NCI-H2107 treated with DMSO at 0.1 percent for 48 hours (cell line): ENCODE data around the gene RNF215.

Source experiments
- DNase-seq: peaks from one replicate; lab custom pipeline; 2025; ENCODE audit not compliant: unreplicated experiment; lab: John Stamatoyannopoulos, UW

The RNF215 gene

DNA sequence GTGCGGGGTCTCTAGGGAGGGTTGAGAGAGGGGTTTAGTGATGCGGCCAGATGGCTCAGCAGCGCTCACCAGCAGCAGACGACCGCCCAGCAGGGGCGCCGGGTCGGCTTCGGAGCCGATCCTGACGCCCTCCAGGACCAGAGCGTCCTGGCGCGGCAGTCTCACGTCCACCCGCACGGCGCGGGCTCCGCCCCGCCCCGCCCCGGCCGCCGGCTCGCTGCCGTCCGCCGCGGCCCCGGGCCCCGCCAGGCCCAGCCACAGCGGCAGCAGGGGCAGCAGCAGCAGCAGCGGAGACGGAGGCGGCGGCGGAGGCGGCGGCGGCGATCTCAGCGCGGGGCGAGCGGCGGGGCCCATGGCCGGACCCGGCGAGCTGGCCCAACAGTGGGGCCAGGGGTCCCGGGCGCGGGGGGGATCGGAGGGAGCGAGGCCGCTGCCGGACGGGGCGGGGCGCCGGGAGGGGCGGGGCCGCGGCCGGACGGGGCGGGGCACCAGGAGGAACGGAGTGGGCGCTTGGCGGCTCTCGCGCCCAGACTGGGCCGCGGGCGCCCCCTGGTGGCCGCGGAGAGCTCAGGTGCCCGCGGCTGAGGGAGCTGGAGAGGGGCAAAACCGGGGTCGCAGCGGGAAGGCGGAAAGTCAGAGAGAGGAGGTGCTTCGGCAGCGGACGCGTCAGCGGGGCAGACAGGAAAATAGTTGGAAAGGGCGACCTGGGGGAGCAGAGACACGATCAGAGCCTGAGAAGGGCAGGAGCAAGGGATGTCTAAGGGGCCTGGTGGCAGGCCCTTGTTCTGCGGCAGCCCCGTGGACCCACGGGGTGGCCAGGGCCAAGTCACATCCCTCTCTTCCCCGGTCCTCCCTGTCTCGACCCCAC is at the start of gene RNF215:
RNF215 (minus strand) TSS at position 452 of the 868 bp plus-strand sequence; CDS start at position 354, 98 bp downstream.
- DNase-seq = peak; percentile 22

DNA sequence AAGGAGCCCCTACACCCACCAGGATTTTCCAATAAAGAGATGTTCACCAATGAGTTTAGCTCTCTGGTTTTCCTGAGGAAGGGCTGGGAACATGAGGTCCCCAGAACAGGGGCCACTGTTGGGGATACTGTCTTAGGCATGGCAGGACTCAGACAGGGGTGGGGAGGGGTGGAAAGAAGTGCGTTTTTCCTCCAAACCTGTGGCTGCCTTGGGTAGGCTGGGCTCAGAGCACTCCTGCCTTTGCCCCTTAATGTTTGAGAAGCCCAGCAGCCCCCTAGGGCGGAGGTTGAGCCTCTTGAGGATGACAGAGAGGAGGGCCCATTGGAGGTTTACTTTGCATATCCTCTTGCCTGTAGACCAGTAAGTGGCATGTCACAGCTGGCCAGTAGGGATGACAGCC is 49.0 kb upstream of the RNF215 start:
- DNase-seq = no peak

DNA sequence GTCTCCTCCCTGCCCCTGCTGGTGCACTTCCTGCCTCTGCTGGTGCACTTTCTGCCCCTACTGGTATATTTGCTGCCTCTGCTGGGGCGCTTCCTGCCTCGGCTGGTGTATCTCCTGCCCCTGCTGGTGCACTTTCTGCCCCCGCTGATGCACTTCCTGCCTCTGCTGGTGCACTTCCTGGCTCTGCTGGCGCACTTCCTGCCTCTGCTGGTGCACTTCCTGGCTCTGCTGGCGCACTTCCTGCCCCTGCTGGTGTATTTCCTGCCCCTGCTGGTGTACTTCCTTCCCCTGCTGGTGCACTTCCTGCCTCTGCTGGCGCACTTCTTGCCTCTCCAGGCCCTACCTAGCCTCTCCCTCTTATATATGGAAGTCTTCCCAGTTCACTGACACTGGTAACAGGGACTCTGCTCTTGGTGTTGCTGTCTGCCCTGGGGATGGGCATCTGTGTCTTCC is 48.5 kb upstream of the RNF215 start:
- DNase-seq = no peak

DNA sequence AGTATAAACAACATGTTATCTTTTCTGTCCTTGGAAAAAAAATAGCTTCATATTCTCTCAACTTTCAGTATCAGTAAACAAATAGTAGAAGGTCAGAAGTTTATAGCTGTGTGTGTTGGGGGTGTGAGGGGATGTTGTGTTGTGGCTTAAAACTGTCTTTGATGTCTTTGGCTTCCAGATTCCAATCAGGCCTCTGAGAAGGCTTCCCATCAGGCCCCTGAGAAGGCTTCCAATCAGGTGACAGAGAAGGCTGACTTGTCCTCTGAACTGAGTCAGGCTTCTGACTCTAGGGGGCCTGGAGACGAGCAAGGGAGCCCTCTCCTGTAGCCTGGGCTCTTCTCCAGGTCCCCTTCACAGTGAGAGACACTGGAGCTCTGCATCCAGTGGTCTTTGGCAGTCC is 47.6 kb upstream of the RNF215 start:
- no peak for DNase-seq

DNA sequence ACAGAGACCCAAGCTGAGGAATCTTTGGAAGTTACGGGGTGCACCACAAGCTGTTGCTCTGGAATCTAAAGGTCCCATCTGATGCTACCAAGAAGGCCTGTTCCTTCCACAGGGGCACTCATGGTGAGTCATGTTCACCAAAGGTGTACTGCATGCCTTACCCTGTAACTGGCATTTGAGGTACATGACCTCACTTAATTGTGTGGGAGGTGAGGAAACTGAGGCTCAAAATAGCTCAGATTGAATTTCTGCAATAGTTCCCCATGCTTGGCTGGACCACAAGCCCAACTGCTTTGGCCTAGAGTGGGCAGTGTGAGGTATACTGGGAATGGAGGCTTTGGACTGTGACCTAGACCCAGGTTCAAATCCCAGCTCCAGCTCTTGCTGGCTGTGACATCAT is 46.6 kb upstream of the RNF215 start:
- DNase-seq = no peak

DNA sequence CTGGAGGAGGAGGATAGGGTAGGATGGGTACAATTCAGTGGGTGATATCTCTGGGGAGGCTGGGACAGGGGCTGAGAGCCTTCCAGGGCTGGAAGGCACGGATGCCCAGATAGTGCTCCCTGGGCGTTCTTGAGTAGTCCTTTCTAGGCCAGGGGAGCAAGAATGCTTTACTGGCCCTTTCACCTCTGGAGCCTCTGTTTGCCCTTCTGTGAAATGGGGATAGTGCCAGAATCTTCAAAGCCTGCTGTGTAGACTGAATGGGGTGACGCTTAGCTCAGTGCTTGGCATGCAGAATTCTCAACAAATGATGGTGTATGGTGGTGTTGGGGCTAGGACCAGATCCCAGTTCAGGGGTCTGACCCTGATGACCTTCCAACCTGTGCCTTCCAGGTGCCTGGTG is 46.0 kb upstream of the RNF215 start:
- no peak for DNase-seq

DNA sequence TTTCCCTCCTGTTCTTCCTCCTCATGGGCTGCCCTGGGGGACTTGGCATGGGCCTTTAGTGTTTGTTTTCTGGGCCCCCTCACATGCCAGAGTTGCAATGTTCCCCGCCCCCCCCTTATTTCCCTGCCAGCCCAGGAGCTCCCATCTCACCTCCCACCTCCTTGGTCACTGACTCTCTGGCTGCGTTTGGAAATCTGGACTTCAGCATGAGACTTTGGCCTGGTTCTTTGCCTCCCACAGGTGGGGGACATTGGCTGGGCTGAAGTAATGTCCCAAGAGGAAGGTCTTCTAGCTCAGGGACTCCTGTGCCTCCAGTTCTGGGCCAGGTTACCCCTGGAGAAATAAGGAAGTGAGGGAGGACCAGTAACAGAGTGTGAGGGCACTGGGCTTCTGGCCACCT is 45.3 kb upstream of the RNF215 start:
- no peak for DNase-seq

DNA sequence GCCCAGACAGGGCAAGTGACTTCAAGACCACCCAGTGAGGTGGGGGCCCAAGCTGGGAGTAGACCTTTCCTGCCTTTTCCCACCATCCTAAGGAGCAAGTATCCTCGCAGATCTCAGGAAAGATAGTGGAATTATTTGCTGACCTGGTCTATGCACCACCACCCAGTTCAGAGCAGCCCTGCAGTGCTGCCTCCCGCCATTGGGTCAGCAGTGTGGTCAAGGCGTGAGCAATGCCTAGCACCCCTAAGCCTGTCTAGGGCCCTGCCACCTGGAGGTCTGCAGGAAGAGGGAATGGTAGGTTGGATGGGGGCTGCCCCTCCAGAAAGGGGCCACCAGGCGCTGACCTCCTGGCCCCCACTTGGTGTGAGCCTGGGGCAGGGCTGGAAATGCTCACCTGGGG is 44.9 kb upstream of the RNF215 start:
- no peak for DNase-seq

DNA sequence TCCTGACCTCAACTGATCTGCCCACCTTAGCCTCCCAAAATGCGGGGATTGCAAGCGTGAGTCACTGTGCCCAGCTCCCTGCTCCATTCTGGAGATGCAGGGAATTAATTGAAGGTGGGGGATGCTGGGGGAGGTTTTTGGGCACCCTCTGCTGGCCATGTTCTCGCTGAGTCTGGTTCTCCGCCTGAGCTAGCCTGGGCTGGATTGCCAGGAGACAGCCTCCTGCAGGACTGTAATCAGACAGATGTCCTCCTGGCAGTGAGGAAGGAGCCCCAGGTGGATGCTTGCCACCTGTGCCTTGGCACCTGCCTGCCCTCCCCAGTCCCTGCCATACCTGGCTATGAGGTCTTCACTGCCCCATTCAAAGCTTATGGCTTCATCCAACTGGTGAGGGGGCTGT is 43.7 kb upstream of the RNF215 start:
- no peak for DNase-seq

DNA sequence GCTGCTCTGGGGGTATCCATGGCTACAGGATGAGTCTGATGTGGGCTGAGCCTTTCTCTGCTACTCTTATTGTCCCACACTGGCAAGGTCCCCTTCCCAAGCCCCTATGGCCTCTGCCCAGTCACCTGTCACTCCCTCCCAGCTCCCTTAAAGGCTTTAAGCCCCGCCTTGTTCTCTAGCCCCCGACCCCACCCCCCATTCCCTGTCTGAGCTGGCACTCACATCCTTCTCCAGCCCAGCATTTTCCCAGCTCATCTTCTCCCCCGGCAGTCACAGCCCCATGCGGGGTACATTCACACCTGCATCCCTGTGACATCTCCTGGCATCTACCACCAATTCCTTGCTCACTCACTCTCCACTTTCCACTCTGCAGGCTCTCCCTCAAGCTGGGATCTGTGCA is 42.7 kb upstream of the RNF215 start:
- no peak for DNase-seq

DNA sequence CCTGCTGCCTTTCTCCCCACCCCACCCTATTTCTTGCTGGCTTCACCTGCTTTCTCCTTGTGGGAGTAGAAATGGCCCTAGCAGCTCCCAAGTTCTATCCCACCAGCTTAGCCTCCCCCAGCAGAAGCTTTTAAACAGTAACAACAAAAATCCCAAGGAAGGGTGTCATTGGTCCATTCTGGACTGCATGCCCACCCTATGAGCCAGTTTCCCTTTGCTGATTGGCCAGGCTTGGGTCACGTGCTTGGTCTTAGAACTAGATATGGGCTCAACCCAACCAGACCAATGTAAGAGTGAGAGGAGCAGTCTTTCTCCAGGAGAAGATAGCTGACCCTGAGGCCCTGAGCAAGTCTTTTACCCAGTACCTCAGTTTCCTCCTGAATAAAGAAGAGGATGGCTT is 40.7 kb upstream of the RNF215 start:
- DNase-seq = no peak

DNA sequence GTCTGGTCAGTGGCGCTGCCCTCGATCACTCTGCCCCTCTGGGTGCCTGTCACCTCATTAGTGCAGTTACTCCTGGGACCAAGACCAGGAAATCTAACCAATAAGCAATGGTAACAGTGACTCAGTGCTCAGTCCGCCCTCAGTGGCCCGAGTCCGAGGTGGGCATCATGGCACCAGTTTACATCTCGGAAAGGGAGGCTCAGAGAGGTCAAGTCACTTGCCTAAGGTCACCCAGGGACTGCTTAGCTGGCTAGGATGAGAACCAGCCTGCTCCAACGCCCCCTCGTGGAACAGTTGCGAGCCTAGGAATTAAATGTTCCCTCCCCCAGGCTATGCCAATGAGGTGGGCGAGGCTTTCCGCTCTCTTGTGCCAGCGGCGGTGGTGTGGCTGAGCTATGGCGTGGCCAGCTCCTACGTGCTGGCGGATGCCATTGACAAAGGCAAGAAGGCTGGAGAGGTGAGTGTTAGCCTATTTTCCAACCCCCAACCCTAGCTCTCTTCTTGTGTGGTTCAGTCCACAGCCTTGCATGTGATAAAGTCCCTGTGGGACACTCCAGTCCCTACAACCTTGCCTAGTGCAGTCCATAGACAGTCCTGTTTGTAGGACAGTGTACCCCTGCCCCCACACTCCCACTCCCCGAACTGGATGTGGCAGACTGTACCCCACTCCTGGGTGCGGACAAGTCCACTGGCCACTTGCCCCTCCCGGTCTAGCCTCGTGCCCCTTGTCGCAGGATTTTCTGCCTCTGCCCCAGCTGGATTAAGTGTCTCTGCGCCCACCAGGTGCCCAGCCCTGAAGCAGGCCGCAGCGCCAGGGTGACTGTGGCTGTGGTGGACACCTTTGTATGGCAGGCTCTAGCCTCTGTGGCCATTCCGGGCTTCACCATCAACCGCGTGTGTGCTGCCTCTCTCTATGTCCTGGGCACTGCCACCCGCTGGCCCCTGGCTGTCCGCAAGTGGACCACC is 39.5 kb upstream of the RNF215 start:
- DNase-seq = peak; percentile 11

DNA sequence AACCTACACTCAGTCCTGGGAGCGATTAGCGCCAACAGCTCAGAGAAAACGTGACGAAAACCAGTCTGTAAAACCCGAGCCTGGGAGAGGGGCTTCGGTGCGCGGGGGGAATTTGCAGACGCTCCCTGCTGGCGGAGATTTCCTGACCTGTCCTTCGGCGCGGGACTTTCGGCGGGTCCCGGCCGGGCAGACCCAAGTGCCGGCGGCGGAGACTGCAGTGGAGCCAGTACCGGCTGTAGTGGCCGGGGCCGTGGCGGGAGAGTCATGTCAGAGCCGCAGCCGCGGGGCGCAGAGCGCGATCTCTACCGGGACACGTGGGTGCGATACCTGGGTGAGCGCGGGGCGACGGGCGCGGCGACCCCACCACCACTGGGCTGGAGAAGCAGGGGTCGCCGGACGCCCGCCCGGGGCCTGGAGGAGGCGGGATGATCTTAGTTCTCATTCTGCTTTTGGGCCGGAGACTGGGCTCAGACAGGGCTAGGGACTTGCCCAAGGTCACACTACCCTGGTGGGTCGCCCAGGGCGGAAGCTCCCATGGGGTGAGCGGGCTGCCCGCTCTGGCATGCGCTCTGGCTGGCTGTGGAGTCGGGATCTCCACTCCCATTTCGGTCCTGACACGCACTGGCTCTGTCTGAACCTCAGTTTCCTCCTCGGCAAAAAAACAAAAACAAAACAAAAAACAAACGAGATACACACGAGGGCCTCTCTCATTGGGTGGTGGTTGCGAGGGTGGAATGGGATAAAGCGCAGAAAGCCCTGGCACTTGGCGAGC is 38.6 kb upstream of the RNF215 start, which contains the start of gene MTFP1:
MTFP1 (plus strand) TSS at position 153 of the 772 bp plus-strand sequence; CDS start at position 265, 112 bp downstream.
- no peak for DNase-seq

DNA sequence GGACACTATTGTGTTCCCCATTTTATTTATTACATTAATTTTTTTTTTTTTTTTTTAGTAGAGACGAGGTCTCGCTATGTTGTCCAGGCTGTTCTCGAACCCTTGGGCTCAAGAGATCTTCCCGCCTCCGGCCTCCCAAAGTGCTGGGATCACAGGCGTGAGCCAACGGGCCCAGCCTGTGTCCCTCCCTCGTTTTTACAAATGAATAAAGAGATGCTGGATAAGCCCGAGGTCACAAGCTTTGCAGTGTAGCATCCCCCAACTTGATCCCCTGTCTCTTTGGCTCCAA is 38.1 kb upstream of the RNF215 start:
- no peak for DNase-seq

DNA sequence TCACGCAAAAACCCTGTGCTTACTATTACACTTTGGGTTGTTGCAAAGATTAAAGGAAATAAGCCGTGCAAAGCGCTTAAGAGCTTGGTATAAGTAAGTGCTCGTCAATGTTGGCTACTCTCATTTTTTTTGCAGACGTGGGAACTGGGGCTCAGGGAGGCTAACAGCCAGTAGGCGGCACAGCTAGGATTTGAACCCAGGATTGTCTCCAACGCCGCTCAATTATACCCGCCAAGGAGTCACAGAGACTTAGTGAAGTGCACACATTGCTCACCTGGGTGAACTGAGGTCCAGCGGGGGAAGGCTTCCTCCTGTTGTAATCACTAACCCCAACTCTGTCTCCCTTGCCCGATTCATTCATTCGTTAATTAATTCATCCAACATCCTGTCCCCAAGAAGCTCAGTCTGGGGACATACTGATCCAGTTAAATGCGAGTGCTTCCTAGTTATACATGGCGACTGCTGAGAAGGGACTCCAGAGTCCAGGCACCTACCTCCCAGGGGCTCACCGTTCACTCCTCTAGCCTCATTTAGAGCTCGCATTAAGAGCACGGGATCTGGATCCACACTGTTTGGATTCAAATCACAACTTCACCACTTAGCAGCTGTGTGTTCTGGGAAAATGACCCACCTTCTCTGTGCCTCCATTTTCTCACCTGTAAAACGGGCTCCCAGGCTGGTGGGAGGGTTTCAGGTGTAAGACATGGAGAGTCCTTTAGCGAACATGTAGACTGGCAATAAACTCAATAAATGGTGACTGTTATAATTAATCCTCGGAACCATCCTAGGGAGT is 37.5 kb upstream of the RNF215 start:
- DNase-seq = no peak

DNA sequence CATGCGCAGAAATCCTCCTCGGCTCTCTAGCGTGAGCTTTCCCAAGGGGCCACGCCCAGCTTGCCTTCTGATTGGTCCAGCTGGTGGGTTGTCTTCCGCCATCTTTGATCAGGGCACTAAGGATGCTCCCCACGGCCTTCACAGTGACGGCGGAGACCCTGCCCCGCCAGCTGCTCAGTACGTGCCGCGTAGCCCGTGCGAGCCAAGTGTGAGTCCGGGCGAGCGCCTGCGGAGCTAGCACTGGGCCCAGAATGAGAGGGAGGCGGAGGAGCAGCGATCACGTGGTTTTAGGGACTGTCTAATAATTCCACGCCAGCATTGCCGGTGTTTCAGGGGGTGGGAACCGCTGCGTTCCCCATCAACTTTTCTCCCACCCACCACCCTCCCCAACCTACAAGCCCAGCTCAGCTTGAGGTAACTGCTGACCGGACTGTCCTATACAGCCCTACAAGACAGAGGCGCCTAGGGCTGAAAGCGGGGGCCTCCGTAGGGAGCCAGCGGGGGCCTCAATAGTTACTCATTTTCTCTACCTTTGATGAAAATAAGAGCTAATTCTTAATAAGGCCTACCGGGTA is 36.8 kb upstream of the RNF215 start:
- peak; percentile 95 for DNase-seq

DNA sequence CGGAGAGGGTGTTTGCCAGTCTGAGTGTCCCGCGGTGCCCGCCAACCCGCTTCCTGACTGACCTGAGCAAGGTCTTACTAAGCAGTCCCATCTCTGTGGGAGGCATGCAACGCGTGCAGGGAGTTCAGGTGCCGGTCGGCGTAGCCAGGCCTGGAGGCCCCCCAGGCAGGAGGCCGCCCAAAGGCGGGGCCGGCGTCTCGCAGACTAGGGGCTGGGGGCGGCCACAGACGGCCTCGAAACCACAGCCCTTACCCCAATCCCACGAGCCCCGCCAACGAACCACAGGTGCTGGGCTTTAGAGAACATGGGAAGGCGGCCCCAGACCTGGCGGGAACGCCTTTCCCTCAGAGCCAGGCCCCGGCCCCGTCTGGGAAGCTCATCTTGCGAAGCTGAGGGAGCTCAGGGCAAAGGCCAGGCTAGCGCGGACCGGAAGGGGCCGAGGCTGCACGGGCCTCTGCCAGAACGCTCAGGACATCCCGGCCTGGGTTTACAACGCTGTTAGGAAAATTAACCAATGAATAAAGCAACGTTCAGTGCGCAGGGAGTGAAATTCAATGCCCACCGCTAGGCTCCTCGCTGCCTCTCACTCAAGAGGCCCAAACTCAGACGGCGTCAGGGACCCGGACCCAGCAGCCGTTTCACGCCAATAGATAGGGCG is 36.2 kb upstream of the RNF215 start:
- no peak for DNase-seq

DNA sequence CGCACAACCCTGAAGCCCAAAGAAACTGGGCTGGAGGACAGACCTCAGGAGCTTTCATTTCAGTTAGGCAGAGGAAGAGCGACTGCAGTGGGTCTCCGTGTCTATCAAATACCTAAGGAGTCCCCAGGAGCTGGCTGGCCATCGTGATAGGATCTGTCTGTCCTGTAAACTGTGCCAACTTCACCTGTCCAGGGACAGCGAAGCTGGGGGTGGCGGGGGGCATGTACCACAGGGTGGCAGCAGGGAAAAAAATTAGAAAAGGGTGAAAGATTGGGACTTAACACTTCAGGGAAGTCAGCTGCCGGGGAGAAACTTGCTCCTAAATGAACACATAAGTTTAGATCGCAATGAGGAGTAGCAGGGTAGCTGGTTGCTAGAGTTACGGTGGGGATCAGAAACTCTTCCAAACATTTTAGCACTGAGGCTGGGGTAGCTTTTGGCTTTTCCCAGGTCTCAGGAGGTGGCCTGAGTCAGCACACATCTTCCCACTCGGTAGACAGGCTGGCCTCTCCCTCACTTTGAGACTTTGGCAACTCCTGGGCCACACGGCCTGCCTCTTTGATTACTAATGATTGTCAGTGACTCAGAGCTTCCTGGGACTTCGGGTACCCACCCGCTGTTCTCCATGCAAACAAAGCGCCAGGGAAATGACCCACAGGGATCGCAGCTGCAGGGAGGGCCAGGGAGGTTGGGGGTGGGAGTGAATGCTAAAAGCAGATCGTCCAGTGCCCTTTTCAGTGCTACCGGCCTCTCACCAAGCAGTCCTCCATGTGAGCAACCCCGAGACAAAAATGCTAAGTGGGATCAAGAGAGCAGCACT is 35.5 kb upstream of the RNF215 start:
- DNase-seq = no peak
